Mesendoderm (in vitro differentiated cells): ENCODE results near the gene FRMD5.
"Not testable (repeated sequence)": the region's sequence is repeated elsewhere in the genome, so short reads cannot be mapped to it uniquely, and the experiment has no call there.

ENCODE experiments used
- DNase-seq: peaks from one replicate; pipeline ENCODE4 v3.0.0; 2013
- H2AK5ac ChIP-seq: 2 replicates; pipeline ENCODE4 v1.6.1; 2013; ENCODE audit warnings: low read length, inconsistent platforms
- H2BK120ac ChIP-seq: 2 replicates; pipeline ENCODE4 v1.6.1; 2013; ENCODE audit warnings: low read depth, mild to moderate bottlenecking, low read length, moderate library complexity, mixed read lengths
- H2BK15ac ChIP-seq: replicated peaks from 2 replicates; pipeline ENCODE4 v1.6.1; 2013; ENCODE audit warnings: low read depth, mild to moderate bottlenecking, moderate library complexity
- H2BK5ac ChIP-seq: 2 replicates; pipeline ENCODE4 v1.6.1; 2013; ENCODE audit warnings: low read length, inconsistent platforms
- H3K18ac ChIP-seq: 2 replicates; pipeline ENCODE4 v1.6.1; 2013; ENCODE audit warnings: mild to moderate bottlenecking, low read length, mixed read lengths
- H3K23ac ChIP-seq: one replicate; pipeline ENCODE4 v1.6.1; 2013; ENCODE audit warnings: low read length
- H3K27ac ChIP-seq: 2 replicates; pipeline ENCODE4 v1.5.1; 2013; ENCODE audit warnings: low read depth, mild to moderate bottlenecking, inconsistent platforms, low read length, moderate library complexity
- H3K27me3 ChIP-seq: 2 replicates; pipeline ENCODE4 v1.6.1; 2013; ENCODE audit warnings: low read length, control low read depth, mild to moderate bottlenecking, inconsistent platforms; ENCODE audit not compliant: insufficient read depth, poor library complexity
- H3K36me3 ChIP-seq: 2 replicates; pipeline ENCODE4 v1.6.1; 2013; ENCODE audit warnings: low read length, inconsistent platforms; ENCODE audit not compliant: control insufficient read depth, insufficient read depth
- H3K4ac ChIP-seq: one replicate; pipeline ENCODE4 v1.6.1; 2013; ENCODE audit warnings: low read depth, mild to moderate bottlenecking, low read length, moderate library complexity
- H3K4me1 ChIP-seq: 2 replicates; pipeline ENCODE4 v1.6.1; 2013; ENCODE audit warnings: low read depth, low read length, inconsistent platforms; ENCODE audit not compliant: control insufficient read depth
- H3K4me2 ChIP-seq: 2 replicates; pipeline ENCODE4 v1.6.1; 2013; ENCODE audit warnings: low read length
- H3K4me3 ChIP-seq: 2 replicates; pipeline ENCODE4 v1.5.1; 2013; ENCODE audit warnings: mild to moderate bottlenecking, low read length
- H3K56ac ChIP-seq: one replicate; pipeline ENCODE4 v1.6.1; 2013; ENCODE audit warnings: low read length
- H3K79me1 ChIP-seq: 2 replicates; pipeline ENCODE4 v1.6.1; 2013; ENCODE audit warnings: low read length, inconsistent platforms
- H3K79me2 ChIP-seq: 2 replicates; pipeline ENCODE4 v1.6.1; 2013; ENCODE audit warnings: mild to moderate bottlenecking, low read length; ENCODE audit not compliant: control insufficient read depth, insufficient read depth
- H3K9ac ChIP-seq: 2 replicates; pipeline ENCODE4 v1.6.1; 2013; ENCODE audit warnings: low read length, inconsistent platforms
- H4K5ac ChIP-seq: one replicate; pipeline ENCODE4 v1.6.1; 2013; ENCODE audit warnings: low read length
- H4K8ac ChIP-seq: one replicate; pipeline ENCODE4 v1.6.1; 2013; ENCODE audit warnings: low read depth, mild to moderate bottlenecking, control low read depth, low read length, moderate library complexity
- WGBS: extraction: QIAGEN DNeasy Blood & Tissue Kit; methylation state at CpG from one replicate; pipeline ENCODE4 v1.1.7; 2013; ENCODE audit warnings: low lambda C conversion rate, missing lambda C conversion rate; ENCODE audit not compliant: insufficient coverage; ENCODE audit errors: extremely low coverage; 5-methylcytosine and 5-hydroxymethylcytosine counted together

The FRMD5 gene

DNA sequence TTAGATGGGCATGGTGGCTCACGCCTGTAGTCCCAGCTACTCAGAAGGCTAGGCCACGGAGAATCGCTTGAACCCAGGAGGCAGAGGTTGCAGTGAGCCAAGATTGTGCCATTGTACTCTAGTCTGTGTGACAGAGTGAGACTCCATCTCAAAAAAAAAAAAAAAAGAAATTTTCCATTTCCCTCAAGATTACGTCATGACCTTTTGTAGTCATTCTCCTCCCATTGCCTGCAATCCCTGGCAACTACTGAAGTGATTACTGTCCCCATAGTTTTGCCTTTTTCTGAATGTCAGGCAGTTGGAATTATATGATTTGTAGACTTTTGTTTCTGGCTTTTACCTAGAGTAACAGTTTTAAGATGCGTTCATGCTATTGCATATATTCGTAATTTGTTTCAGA lies 340.3 kb downstream of the FRMD5 start:
- no peak for DNase-seq
- Histone ChIP-seq H3K27ac (no peak overlapping the region), H3K56ac (no peak overlapping the region), H2BK5ac (no peak overlapping the region), H3K79me2 (no peaks in the 10 kb centered on the region), H3K4ac (no peak overlapping the region), H3K36me3 (no peaks in the 10 kb centered on the region), H4K8ac (no peak overlapping the region), H3K4me2 (no peak overlapping the region), H2BK120ac (no peak overlapping the region), H4K5ac (no peak overlapping the region), H3K4me3 (no peak overlapping the region), H3K27me3 (no peaks in the 10 kb centered on the region), H3K4me1 (no peaks in the 10 kb centered on the region), H2AK5ac (no peak overlapping the region), H3K18ac (no peak overlapping the region), H3K79me1 (no peaks in the 10 kb centered on the region), H2BK15ac (no peak overlapping the region), H3K9ac (no peak overlapping the region), H3K23ac (no peak overlapping the region)
- WGBS: no CpG with 5 or more reads among the region's 6 CpGs

DNA sequence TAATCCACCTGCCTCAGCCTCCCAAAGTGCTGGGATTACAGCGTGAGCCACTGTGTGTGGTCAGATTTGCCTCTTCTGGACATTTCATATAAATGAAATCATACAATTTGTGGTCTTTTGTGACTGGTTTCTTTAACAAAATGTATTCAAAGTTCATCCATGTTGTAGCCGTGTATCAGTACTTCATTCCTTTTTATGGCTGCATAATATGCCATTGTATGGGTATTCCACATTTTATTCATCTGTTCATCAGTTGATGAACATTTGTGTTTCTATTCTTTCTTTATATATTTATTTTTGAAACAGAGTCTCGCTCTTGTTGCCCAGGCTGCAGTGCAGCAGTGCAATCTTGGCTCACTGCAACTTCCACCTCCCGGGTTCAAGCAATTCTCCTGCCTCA lies 342.5 kb downstream of the FRMD5 start:
- H3K79me1 ChIP-seq: no peaks in the 10 kb centered on the region
- no peak overlapping the region for H3K9ac ChIP-seq
- H3K27me3 ChIP-seq: no peaks in the 10 kb centered on the region
- no peak overlapping the region for H2AK5ac ChIP-seq
- H3K56ac ChIP-seq: no peak overlapping the region
- WGBS: no CpG with 5 or more reads among the region's 4 CpGs
- H3K23ac ChIP-seq: no peak overlapping the region
- no peak overlapping the region for H3K18ac ChIP-seq
- no peaks in the 10 kb centered on the region for H3K79me2 ChIP-seq
- no peak for DNase-seq
- no peak overlapping the region for H3K27ac ChIP-seq
- no peak overlapping the region for H2BK15ac ChIP-seq
- no peak overlapping the region for H3K4ac ChIP-seq
- no peak overlapping the region for H3K4me2 ChIP-seq
- H3K36me3 ChIP-seq: no peaks in the 10 kb centered on the region
- H4K5ac ChIP-seq: no peak overlapping the region
- H3K4me3 ChIP-seq: no peak overlapping the region
- no peak overlapping the region for H4K8ac ChIP-seq
- no peak overlapping the region for H2BK5ac ChIP-seq
- no peaks in the 10 kb centered on the region for H3K4me1 ChIP-seq
- no peak overlapping the region for H2BK120ac ChIP-seq

DNA sequence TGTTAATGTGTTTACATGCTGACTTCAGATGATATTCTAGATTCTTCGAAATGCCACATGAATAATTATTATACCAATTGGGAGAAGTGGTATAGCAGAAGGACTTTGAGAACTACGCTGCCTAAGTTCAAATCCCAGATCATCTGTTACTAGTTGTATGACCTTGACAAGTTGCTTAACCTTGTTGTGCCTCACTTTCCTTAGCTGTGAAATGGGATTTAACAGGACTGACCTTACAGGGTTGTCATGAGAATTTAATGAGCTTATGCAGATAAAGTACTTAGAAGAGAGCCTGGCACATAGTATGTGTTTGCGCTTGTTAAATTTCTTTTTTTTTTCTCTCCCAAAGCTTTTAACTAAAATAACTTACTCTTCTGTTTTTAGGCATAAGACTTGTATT lies 343.8 kb downstream of the FRMD5 start:
- WGBS: no CpG with 5 or more reads among the region's 3 CpGs
- Histone ChIP-seq H4K8ac (no peak overlapping the region), H2AK5ac (no peak overlapping the region), H3K9ac (no peak overlapping the region), H3K4ac (no peak overlapping the region), H3K27ac (no peak overlapping the region), H2BK5ac (no peak overlapping the region), H3K23ac (no peak overlapping the region), H3K79me1 (no peaks in the 10 kb centered on the region), H3K56ac (no peak overlapping the region), H3K4me2 (no peak overlapping the region), H3K4me1 (no peaks in the 10 kb centered on the region), H3K4me3 (no peak overlapping the region), H3K18ac (no peak overlapping the region), H2BK15ac (no peak overlapping the region), H3K27me3 (no peaks in the 10 kb centered on the region), H2BK120ac (no peak overlapping the region), H4K5ac (no peak overlapping the region), H3K79me2 (no peaks in the 10 kb centered on the region), H3K36me3 (no peaks in the 10 kb centered on the region)
- no peak for DNase-seq

DNA sequence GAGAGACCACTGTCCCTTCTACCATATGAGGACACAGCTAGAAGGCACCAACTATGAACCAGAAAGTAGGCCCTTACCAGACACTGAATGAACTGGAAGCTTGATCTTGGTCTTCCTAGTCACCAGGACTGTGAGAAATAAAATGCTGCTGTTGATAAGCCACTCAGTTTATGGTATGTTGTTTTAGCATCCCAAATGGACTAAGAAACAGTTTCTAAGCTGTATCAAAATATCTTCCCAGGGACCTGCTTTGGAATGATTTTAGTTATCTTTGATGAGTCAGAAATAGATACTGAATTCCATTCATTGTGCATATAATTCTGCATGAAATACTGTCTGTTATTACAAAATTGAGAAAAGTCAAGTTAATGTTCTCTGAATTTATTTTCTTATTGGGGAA lies 349.6 kb downstream of the FRMD5 start:
- Histone ChIP-seq H3K27me3 (no peaks in the 10 kb centered on the region), H3K9ac (no peak overlapping the region), H3K79me1 (no peaks in the 10 kb centered on the region), H3K56ac (no peak overlapping the region), H3K79me2 (no peaks in the 10 kb centered on the region), H4K8ac (no peak overlapping the region), H3K4me3 (no peak overlapping the region), H3K23ac (no peak overlapping the region), H4K5ac (no peak overlapping the region), H3K36me3 (no peaks in the 10 kb centered on the region), H3K18ac (no peak overlapping the region), H3K4ac (no peak overlapping the region), H2BK5ac (no peak overlapping the region), H3K27ac (no peak overlapping the region), H3K4me2 (no peak overlapping the region), H2AK5ac (no peak overlapping the region), H2BK120ac (no peak overlapping the region), H2BK15ac (no peak overlapping the region), H3K4me1 (no peaks in the 10 kb centered on the region)
- DNase-seq: no peak

DNA sequence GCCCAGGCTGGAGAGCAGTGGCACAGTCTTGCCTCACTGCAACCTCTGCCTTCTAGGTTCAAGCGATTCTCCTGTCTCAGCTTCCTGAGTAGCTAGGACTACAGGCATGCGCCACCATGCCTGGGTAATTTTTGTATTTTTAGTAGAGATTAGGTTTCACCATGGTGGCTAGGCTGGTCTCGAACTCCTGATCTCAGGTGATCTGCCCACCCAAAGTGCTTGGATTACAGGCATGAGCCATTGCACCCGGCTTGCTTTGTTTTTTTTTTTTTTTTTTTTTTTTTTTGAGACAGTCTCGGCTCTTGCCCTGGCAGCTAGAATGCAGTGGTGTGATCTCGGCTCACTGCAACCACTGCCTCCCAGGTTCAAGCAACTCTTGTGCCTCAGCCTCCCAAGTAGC lies 362.6 kb downstream of the FRMD5 start:
- not testable (repeated sequence) for H3K4me2 ChIP-seq, DNase-seq, H4K8ac ChIP-seq, H3K9ac ChIP-seq, H3K4me1 ChIP-seq, H2BK120ac ChIP-seq, H3K36me3 ChIP-seq, H3K18ac ChIP-seq, H3K27me3 ChIP-seq, H3K27ac ChIP-seq, H3K4me3 ChIP-seq, H3K56ac ChIP-seq, H2BK5ac ChIP-seq, H3K79me2 ChIP-seq, H3K79me1 ChIP-seq, H3K23ac ChIP-seq, H3K4ac ChIP-seq, H2AK5ac ChIP-seq, H4K5ac ChIP-seq, H2BK15ac ChIP-seq
- WGBS: no CpG with 5 or more reads among the region's 6 CpGs

DNA sequence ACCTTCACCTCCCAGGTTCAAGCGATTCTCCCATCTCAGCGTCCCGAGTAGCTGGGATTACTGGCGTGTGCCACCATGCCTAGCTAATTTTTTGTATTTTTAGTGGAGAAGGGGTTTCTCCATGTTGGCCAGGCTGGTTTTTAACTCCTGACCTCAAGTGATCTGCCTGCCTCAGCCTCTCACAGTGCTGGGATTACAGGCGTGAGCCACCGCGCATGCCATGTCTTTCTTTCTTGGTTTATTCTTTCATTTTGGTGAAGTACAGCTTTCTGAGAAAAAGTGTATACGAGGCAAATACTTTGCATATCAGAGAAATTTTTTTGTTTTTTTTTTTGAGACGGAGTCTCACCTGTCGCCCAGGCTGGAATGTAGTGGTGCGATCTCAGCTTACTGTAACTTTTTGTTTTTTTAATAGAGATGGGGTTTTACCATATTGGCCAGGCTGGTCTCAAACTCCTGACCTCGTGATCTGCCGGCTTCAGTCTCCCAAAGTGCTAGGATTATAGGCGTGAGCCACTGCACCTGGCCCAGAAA lies 363.5 kb downstream of the FRMD5 start:
- not testable (repeated sequence) for H3K36me3 ChIP-seq, H2AK5ac ChIP-seq, H3K27me3 ChIP-seq, H2BK5ac ChIP-seq, DNase-seq, H4K5ac ChIP-seq, H4K8ac ChIP-seq, H3K79me1 ChIP-seq, H3K4me3 ChIP-seq, H3K79me2 ChIP-seq, H3K27ac ChIP-seq, H3K18ac ChIP-seq, H3K4ac ChIP-seq, H2BK120ac ChIP-seq, H3K23ac ChIP-seq, H3K4me2 ChIP-seq, H3K56ac ChIP-seq, H3K9ac ChIP-seq, H2BK15ac ChIP-seq, H3K4me1 ChIP-seq
- WGBS: no CpG with 5 or more reads among the region's 14 CpGs
